B cell (primary cell): ENCODE data around the gene LAT.

Experiments
- CTCF ChIP-seq: fragments of 200-600 bp; IDR thresholded peaks from one replicate; pipeline ENCODE4 v1.8.0; 2022; ENCODE audit warnings: antibody characterized with exemption, mild to moderate bottlenecking
- EZH2 ChIP-seq: IDR thresholded peaks from 2 replicates; pipeline ENCODE4 v1.6.1; 2012; ENCODE audit warnings: borderline replicate concordance, low read depth, mild to moderate bottlenecking, moderate library complexity, low read length; ENCODE audit not compliant: insufficient read depth, poor library complexity, severe bottlenecking

DNA sequence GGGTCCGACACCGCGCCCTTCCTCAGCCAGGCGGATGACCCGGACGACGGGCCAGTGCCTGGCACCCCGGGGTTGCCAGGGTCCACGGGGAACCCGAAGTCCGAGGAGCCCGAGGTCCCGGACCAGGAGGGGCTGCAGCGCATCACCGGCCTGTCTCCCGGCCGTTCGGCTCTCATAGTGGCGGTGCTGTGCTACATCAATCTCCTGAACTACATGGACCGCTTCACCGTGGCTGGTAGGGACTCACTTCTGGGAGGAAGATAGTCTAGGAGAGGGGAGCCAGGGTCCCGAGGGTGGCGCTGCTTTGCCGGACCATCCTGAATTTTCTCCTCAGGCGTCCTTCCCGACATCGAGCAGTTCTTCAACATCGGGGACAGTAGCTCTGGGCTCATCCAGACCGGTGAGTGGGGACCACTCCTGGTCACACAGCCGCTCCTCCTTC lies 9.7 kb upstream of the LAT start:
- TF ChIP-seq CTCF (no peak), EZH2 (no peak)
